Right lobe of liver (tissue), 4 donors: ENCODE results near the gene KREMEN1.

Experiments used
- POLR2A ChIP-seq: fragments of 450-650 bp; IDR thresholded peaks from one replicate; pipeline ENCODE4 v1.6.1; 2017; ENCODE audit warnings: antibody characterized with exemption, mild to moderate bottlenecking
- TF ChIP-seq, protein P1 (sequence below), 4 donors: fragments of 200-600 bp in 3 of 4; fragments of 450-650 bp in 1 of 4; IDR thresholded peaks; one replicate each; pipeline versions ENCODE4 v1.5.1 to v1.8.0; 2016 to 2022; ENCODE audit warnings: antibody characterized with exemption in 4 of 4, mild to moderate bottlenecking in 2 of 4
- donor health status: DM: no; HTN: no; CAD: no.
- donor health status: DM: no; HTN: no; CAD: no.
- donor health status: DM: no; HTN: yes; CAD: no.

DNA sequence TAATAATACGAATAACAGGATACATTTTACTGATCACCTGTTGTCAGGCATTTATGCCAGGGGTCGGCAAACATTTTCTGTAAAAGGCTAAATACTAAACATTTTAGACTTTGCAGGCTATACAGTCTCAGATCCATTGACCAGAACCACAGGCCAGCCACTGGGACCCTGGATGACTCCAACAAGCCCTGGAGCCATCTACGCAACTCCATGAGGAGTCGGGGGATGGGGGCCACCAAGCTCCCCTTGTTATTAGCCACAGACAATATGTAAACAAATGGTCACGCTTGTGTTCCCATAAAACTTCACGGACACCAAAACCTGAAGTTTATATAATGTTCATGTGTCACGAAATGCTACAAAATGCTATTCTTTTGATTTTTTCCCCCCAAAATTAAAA lies 78.5 kb downstream of the KREMEN1 start:
- no peak for TF ChIP-seq POLR2A
- TF ChIP-seq, protein P1, sequence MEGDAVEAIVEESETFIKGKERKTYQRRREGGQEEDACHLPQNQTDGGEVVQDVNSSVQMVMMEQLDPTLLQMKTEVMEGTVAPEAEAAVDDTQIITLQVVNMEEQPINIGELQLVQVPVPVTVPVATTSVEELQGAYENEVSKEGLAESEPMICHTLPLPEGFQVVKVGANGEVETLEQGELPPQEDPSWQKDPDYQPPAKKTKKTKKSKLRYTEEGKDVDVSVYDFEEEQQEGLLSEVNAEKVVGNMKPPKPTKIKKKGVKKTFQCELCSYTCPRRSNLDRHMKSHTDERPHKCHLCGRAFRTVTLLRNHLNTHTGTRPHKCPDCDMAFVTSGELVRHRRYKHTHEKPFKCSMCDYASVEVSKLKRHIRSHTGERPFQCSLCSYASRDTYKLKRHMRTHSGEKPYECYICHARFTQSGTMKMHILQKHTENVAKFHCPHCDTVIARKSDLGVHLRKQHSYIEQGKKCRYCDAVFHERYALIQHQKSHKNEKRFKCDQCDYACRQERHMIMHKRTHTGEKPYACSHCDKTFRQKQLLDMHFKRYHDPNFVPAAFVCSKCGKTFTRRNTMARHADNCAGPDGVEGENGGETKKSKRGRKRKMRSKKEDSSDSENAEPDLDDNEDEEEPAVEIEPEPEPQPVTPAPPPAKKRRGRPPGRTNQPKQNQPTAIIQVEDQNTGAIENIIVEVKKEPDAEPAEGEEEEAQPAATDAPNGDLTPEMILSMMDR (IDR thresholded peaks at IDR 0.05), result no peak
